Left lung (tissue), 10 donors: ENCODE results near the gene GPHN. TPM values are rescaled to one million over a fixed set of nuclear protein-coding genes. Genes with fewer than 3 reads are reported as not detected.

Experiments
- ATAC-seq: fragments of 200-7000 bp; cut with Tn5 transposase; one replicate; pipeline ENCODE4 v1.9.1; 2020; ENCODE audit warnings: moderate library complexity
- DNase-seq, 4 donors: peaks; one replicate each; pipeline ENCODE4 v3.0.0-alpha.2; 2013 to 2020
- H3K27ac ChIP-seq, 2 donors: fragments of 200-600 bp; sonication (generic) in 1 of 2; one replicate each; pipeline versions ENCODE4 v1.5.0 to v1.8.0; 2020 to 2021
- H3K27me3 ChIP-seq, 2 donors: fragments of 200-600 bp; sonication (generic) in 1 of 2; one replicate each; pipeline versions ENCODE4 v1.5.0 to v1.8.0; 2020 to 2021
- H3K36me3 ChIP-seq, 2 donors: fragments of 200-600 bp; sonication (generic) in 1 of 2; one replicate each; pipeline versions ENCODE4 v1.5.0 to v1.8.0; 2020 to 2021
- H3K4me1 ChIP-seq, 2 donors: fragments of 200-600 bp; one replicate each; pipeline ENCODE4 v1.8.0; 2021
- H3K4me3 ChIP-seq, 2 donors: fragments of 200-600 bp; sonication (generic) in 1 of 2; one replicate each; pipeline versions ENCODE4 v1.5.0 to v1.8.0; 2020 to 2021; ENCODE audit warnings: mild to moderate bottlenecking in 1 of 2
- H3K9me3 ChIP-seq, 2 donors: fragments of 200-600 bp; sonication (generic) in 1 of 2; one replicate each; pipeline versions ENCODE4 v1.5.0 to v1.8.0; 2020 to 2021
- CTCF ChIP-seq, 2 donors: fragments of 200-600 bp; sonication (generic) in 1 of 2; IDR thresholded peaks; one replicate each; pipeline versions ENCODE4 v1.5.0 to v1.8.0; 2021; ENCODE audit warnings: antibody characterized with exemption in 2 of 2
- intact Hi-C, 2 donors: fragments of 100-400 bp; cut with DNase I; formaldehyde crosslinking; loops; one replicate each; pipeline versions ENCODE4 v1.11.2 to v1.14.2; 2022
- polyA plus RNA-seq, 6 donors: library from polyadenylated mRNA; unstranded; fragments of 120-200 nt; gene quantifications; one replicate each; pipeline ENCODE4 v1.2.1, GENCODE V29; 2013; ENCODE audit not compliant: insufficient read length in 6 of 6
- total RNA-seq, 2 donors: library from RNA; stranded (reverse); fragmentation: NEBNext Ultra II Directional; extraction: Animal tissue kit (Norgen Biotek cat#: 25700); gene quantifications; one replicate each; pipeline ENCODE4 v1.2.1, GENCODE V29; 2021
- donor health status: DM: no; HTN: yes; CAD: no.
- donor health status: DM: no; HTN: no; CAD: no.

Gene GPHN
- total and polyA plus RNA-seq, 8 donors, result 22.6 to 31.1 (median 25.7) TPM

GRCh38 chr14:66471584-66471983, 36.4 kb upstream of the GPHN start:
- no peak overlapping the region for H3K27ac ChIP-seq
- H3K4me1 ChIP-seq, result no peaks in the 10 kb centered on the region
- H3K36me3 ChIP-seq, result no peaks in the 10 kb centered on the region
- H3K4me3 ChIP-seq, result no peak overlapping the region
- intact Hi-C loops, result no loop called here
- no peak for DNase-seq
- TF ChIP-seq CTCF (IDR thresholded peaks at IDR 0.05), result no peak
- ATAC-seq, result no peak
- H3K27me3 ChIP-seq, result no peaks in the 10 kb centered on the region
- H3K9me3 ChIP-seq, result peaks cover 0 to 37% of the 10 kb centered on the region in 2 donors

- TF ChIP-seq CTCF (IDR thresholded peaks at IDR 0.05), result no peak
- Histone ChIP-seq H3K4me1 (no peaks in the 10 kb centered on the region), H3K4me3 (no peak overlapping the region), H3K27me3 (no peaks in the 10 kb centered on the region), H3K27ac (no peak overlapping the region), H3K36me3 (no peaks in the 10 kb centered on the region), H3K9me3 (peaks cover 0 to 37% of the 10 kb centered on the region in 2 donors)
- ATAC-seq, result no peak
- intact Hi-C loops, result no loop called here
- DNase-seq, result no peak
These were observed 35.7 kb upstream of the GPHN start for GRCh38 chr14:66472251-66472650.

GRCh38 chr14:66473223-66473622, 34.7 kb upstream of the GPHN start:
- Histone ChIP-seq H3K4me1 (no peaks in the 10 kb centered on the region), H3K27me3 (no peaks in the 10 kb centered on the region), H3K4me3 (no peak overlapping the region), H3K27ac (no peak overlapping the region), H3K36me3 (no peaks in the 10 kb centered on the region), H3K9me3 (peaks cover 0 to 37% of the 10 kb centered on the region in 2 donors)
- DNase-seq (no peak), ATAC-seq (no peak)
- intact Hi-C loops, result no loop called here
- no peak for TF ChIP-seq CTCF (IDR thresholded peaks at IDR 0.05)

GRCh38 chr14:66476964-66477363, 31.0 kb upstream of the GPHN start:
- no peak overlapping the region for H3K4me3 ChIP-seq
- H3K4me1 ChIP-seq, result no peaks in the 10 kb centered on the region
- H3K36me3 ChIP-seq, result no peaks in the 10 kb centered on the region
- DNase-seq (no peak), ATAC-seq (no peak)
- intact Hi-C loops, result no loop called here
- H3K27me3 ChIP-seq, result no peaks in the 10 kb centered on the region
- TF ChIP-seq CTCF (IDR thresholded peaks at IDR 0.05), result no peak
- H3K9me3 ChIP-seq, result peaks cover 0 to under 1% of the 10 kb centered on the region in 2 donors
- H3K27ac ChIP-seq, result no peak overlapping the region

- Histone ChIP-seq H3K4me1 (no peaks in the 10 kb centered on the region), H3K27me3 (no peaks in the 10 kb centered on the region), H3K9me3 (no peaks in the 10 kb centered on the region), H3K27ac (no peak overlapping the region), H3K36me3 (no peaks in the 10 kb centered on the region), H3K4me3 (no peak overlapping the region)
- ATAC-seq, result no peak
- TF ChIP-seq CTCF (IDR thresholded peaks at IDR 0.05), result no peak
- intact Hi-C loops, result no loop called here
- DNase-seq, result no peak
These were observed 30.4 kb upstream of the GPHN start for GRCh38 chr14:66477567-66477966.
